HTR-8/SVneo (cell line): ENCODE data around the gene NPHP4.
"Not testable (repeated sequence)": the region's sequence is repeated elsewhere in the genome, so short reads cannot be mapped to it uniquely, and the experiment has no call there.

Source experiments
- DNase-seq: peaks from one replicate; pipeline ENCODE4 v3.0.0; 2011; ENCODE audit warnings: low spot score, mixed read lengths; ENCODE audit not compliant: insufficient read length
- FAIRE-seq: peaks from 2 replicates; lab custom pipeline; 2011; peaks lifted over from hg19 to GRCh38; lab: Jason Lieb, UNC

NPHP4 gene

GRCh38 chr1:5940723-5941407 lies 51.4 kb downstream of the NPHP4 start:
- DNase-seq (no peak), FAIRE-seq (no peak)

- DNase-seq: no peak
- FAIRE-seq: no peak
These were observed 52.7 kb downstream of the NPHP4 start for GRCh38 chr1:5939271-5940170.

- FAIRE-seq (no peak), DNase-seq (peak; percentile 17)
These were observed 54.1 kb downstream of the NPHP4 start for GRCh38 chr1:5938101-5938646.

GRCh38 chr1:5937373-5937857 lies 54.8 kb downstream of the NPHP4 start:
- DNase-seq (no peak), FAIRE-seq (no peak)

- FAIRE-seq (no peak), DNase-seq (no peak)
These were observed 55.4 kb downstream of the NPHP4 start for GRCh38 chr1:5936621-5937372.

- FAIRE-seq (no peak), DNase-seq (no peak)
These were observed 56.1 kb downstream of the NPHP4 start for GRCh38 chr1:5936126-5936525.

GRCh38 chr1:5935026-5935425 lies 57.2 kb downstream of the NPHP4 start:
- no peak for FAIRE-seq
- DNase-seq: no peak

GRCh38 chr1:5934058-5934884 lies 58.0 kb downstream of the NPHP4 start:
- FAIRE-seq: no peak
- no peak for DNase-seq

- FAIRE-seq: no peak
- no peak for DNase-seq
These were observed 58.6 kb downstream of the NPHP4 start for GRCh38 chr1:5933676-5934057.

- no peak for DNase-seq
- no peak for FAIRE-seq
These were observed 59.2 kb downstream of the NPHP4 start for GRCh38 chr1:5933050-5933449.

- FAIRE-seq: no peak
- DNase-seq: no peak
These were observed 63.4 kb downstream of the NPHP4 start for GRCh38 chr1:5928714-5929400.

GRCh38 chr1:5927506-5928370 lies 64.5 kb downstream of the NPHP4 start:
- FAIRE-seq: no peak

GRCh38 chr1:5926686-5927435 lies 65.4 kb downstream of the NPHP4 start:
- FAIRE-seq (no peak), DNase-seq (no peak)

More at GRCh38 chr1:5927506-5928370, 64.5 kb downstream of the NPHP4 start:
- no peak for DNase-seq

GRCh38 chr1:5922700-5923330 lies 69.4 kb downstream of the NPHP4 start:
- not testable (repeated sequence) for DNase-seq, FAIRE-seq

GRCh38 chr1:5921671-5922070 lies 70.6 kb downstream of the NPHP4 start:
- DNase-seq (no peak), FAIRE-seq (no peak)

- FAIRE-seq (no peak), DNase-seq (no peak)
These were observed 71.1 kb downstream of the NPHP4 start for GRCh38 chr1:5921129-5921528.

- FAIRE-seq: no peak
These were observed 72.0 kb downstream of the NPHP4 start for GRCh38 chr1:5920201-5920600.

More at GRCh38 chr1:5920201-5920600, 72.0 kb downstream of the NPHP4 start:
- DNase-seq: no peak
